DOHH2 (cell line): Measurements from ENCODE around the gene CFAP46.

Source experiments
- H3F3A ChIP-seq: fragments of 200-600 bp; sonication (generic), shearing (Covaris generic); 2 replicates; pipeline ENCODE4 v1.6.0; 2016; ENCODE audit warnings: antibody characterized with exemption, mild to moderate bottlenecking; ENCODE audit not compliant: control insufficient read depth, insufficient read depth
- H3K27ac ChIP-seq: fragments of 200-600 bp; sonication (generic); 2 replicates; pipeline ENCODE4 v1.5.1; 2014; ENCODE audit warnings: low read depth, mild to moderate bottlenecking, low read length, moderate library complexity
- H3K27me3 ChIP-seq: fragments of 200-600 bp; sonication (generic); 2 replicates; pipeline ENCODE4 v1.6.1; 2014; ENCODE audit warnings: mild to moderate bottlenecking, low read length, mixed read lengths; ENCODE audit not compliant: control insufficient read depth
- H3K36me3 ChIP-seq: fragments of 200-600 bp; sonication (generic); 2 replicates; pipeline ENCODE4 v1.6.1; 2014; ENCODE audit warnings: mild to moderate bottlenecking, low read length, moderate library complexity, mixed read lengths; ENCODE audit not compliant: control insufficient read depth
- H3K4me1 ChIP-seq: fragments of 200-600 bp; sonication (generic); 2 replicates; pipeline ENCODE4 v1.6.1; 2014; ENCODE audit warnings: mild to moderate bottlenecking, low read length, mixed read lengths; ENCODE audit not compliant: control insufficient read depth
- H3K4me2 ChIP-seq: fragments of 200-600 bp; sonication (generic); 2 replicates; pipeline ENCODE4 v1.6.0; 2014; ENCODE audit warnings: mild to moderate bottlenecking, low read length, moderate library complexity
- H3K4me3 ChIP-seq: fragments of 200-600 bp; sonication (generic); 2 replicates; pipeline ENCODE4 v1.5.1; 2014; ENCODE audit warnings: mild to moderate bottlenecking, low read length, mixed read lengths
- H3K79me2 ChIP-seq: fragments of 200-600 bp; sonication (generic); 2 replicates; pipeline ENCODE4 v1.6.1; 2014; ENCODE audit warnings: mild to moderate bottlenecking, low read length, mixed read lengths; ENCODE audit not compliant: control insufficient read depth
- H3K9me2 ChIP-seq: fragments of 200-600 bp; sonication (generic); replicated peaks from 2 replicates; pipeline ENCODE4 v1.6.1; 2014; ENCODE audit warnings: mild to moderate bottlenecking, low read length, mixed read lengths; ENCODE audit not compliant: control insufficient read depth
- H3K9me3 ChIP-seq: fragments of 200-600 bp; sonication (generic); 2 replicates; pipeline ENCODE4 v1.6.1; 2014; ENCODE audit warnings: antibody characterized with exemption, low read length, mixed read lengths; ENCODE audit not compliant: control insufficient read depth, insufficient read depth
- H4K20me1 ChIP-seq: fragments of 200-600 bp; sonication (generic); 2 replicates; pipeline ENCODE4 v1.6.0; 2014; ENCODE audit warnings: low read depth, mild to moderate bottlenecking, antibody characterized with exemption, low read length, moderate library complexity; ENCODE audit not compliant: control insufficient read depth, insufficient read depth
- EZH2phosphoT487 ChIP-seq: fragments of 200-600 bp; sonication (generic); IDR thresholded peaks from 2 replicates; pipeline ENCODE4 v1.6.1; 2017; ENCODE audit warnings: borderline replicate concordance, mild to moderate bottlenecking, antibody characterized with exemption, low read length, moderate library complexity, mixed read lengths
- TF ChIP-seq, protein P1 (sequence below): fragments of 200-600 bp; sonication (generic); IDR thresholded peaks from one replicate; pipeline ENCODE4 v1.5.1; 2014; ENCODE audit warnings: antibody characterized with exemption, mild to moderate bottlenecking, low read depth, low read length; ENCODE audit not compliant: poor library complexity, severe bottlenecking

CFAP46 gene

GRCh38 chr10:132810141-132810806 lies 132.1 kb downstream of the CFAP46 start:
- Histone ChIP-seq H3K4me2 (no peak overlapping the region), H3F3A (no peaks in the 10 kb centered on the region), H3K27ac (no peak overlapping the region), H3K9me3 (peaks cover 29% of the 10 kb centered on the region; the same call in 1 of the 2 replicates), H3K9me2 (no peaks in the 10 kb centered on the region), H4K20me1 (no peaks in the 10 kb centered on the region), H3K4me1 (no peaks in the 10 kb centered on the region), H3K79me2 (no peaks in the 10 kb centered on the region), H3K27me3 (no peaks in the 10 kb centered on the region), H3K4me3 (no peak overlapping the region), H3K36me3 (no peaks in the 10 kb centered on the region)
- TF ChIP-seq EZH2phosphoT487, result no peak
- TF ChIP-seq, protein P1, sequence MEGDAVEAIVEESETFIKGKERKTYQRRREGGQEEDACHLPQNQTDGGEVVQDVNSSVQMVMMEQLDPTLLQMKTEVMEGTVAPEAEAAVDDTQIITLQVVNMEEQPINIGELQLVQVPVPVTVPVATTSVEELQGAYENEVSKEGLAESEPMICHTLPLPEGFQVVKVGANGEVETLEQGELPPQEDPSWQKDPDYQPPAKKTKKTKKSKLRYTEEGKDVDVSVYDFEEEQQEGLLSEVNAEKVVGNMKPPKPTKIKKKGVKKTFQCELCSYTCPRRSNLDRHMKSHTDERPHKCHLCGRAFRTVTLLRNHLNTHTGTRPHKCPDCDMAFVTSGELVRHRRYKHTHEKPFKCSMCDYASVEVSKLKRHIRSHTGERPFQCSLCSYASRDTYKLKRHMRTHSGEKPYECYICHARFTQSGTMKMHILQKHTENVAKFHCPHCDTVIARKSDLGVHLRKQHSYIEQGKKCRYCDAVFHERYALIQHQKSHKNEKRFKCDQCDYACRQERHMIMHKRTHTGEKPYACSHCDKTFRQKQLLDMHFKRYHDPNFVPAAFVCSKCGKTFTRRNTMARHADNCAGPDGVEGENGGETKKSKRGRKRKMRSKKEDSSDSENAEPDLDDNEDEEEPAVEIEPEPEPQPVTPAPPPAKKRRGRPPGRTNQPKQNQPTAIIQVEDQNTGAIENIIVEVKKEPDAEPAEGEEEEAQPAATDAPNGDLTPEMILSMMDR, result no peak

DNA sequence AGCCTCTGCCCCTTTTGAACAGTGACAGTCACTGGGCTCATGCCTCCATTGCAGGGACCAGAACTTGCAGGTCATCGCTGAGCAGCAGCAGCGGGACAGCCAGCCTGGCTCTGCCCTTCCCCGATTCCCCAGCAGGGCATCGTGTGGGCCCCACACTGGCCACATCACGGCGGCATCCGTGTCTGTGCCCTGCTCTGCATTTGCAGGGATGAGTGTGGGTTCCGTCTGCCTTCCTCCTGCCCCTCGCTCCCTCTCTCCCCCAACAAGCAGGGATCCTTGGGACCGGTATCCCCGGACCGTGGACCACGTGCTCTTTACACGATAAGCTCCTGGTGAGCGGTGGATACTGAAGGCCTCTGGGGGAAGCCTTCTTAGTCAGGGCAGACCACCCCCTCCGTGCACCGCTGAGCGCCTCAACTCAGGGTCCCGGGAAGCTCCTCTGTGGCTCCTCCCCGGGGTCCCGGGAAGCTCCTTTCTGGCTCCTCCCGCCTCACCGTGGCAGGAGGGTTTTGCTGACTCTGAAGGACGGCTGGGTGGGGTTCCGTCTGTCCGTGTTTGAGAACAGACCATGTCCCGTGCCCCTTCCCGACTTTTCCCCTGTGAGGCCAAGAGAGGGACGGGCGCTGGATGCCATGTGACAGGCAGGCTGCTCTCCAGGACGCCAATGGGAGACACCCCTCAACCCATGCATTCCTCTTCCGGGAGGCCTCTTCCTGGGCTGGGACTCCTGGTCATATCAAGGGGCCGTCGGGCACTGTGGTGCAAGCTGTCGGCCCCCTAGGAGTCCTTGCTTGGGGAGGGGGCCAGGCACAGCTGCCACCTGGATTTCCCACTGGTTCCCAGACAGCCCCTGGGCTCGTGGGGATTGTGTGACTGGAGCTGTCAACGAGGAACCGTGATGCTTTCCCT lies 132.9 kb downstream of the CFAP46 start:
- H3K4me2 ChIP-seq, result no peak overlapping the region
- no peaks in the 10 kb centered on the region for H3F3A ChIP-seq
- no peak overlapping the region for H3K4me3 ChIP-seq
- H3K36me3 ChIP-seq, result no peaks in the 10 kb centered on the region
- TF ChIP-seq, protein P1, result no peak
- no peak overlapping the region for H3K27ac ChIP-seq
- H3K4me1 ChIP-seq, result no peaks in the 10 kb centered on the region
- H3K9me2 ChIP-seq, result no peaks in the 10 kb centered on the region
- peaks cover 29% of the 10 kb centered on the region; the same call in 1 of the 2 replicates for H3K9me3 ChIP-seq
- H3K27me3 ChIP-seq, result no peaks in the 10 kb centered on the region
- H4K20me1 ChIP-seq, result no peaks in the 10 kb centered on the region
- no peaks in the 10 kb centered on the region for H3K79me2 ChIP-seq

GRCh38 chr10:132808383-132809231 lies 133.8 kb downstream of the CFAP46 start:
- H3K9me3 ChIP-seq, result peaks cover 29% of the 10 kb centered on the region; the same call in 1 of the 2 replicates
- H3K27ac ChIP-seq, result no peak overlapping the region
- no peaks in the 10 kb centered on the region for H3K27me3 ChIP-seq
- no peaks in the 10 kb centered on the region for H3K79me2 ChIP-seq
- no peak for TF ChIP-seq EZH2phosphoT487
- TF ChIP-seq, protein P1, result no peak
- no peak overlapping the region for H3K4me2 ChIP-seq
- no peak overlapping the region for H3K4me3 ChIP-seq
- H3K4me1 ChIP-seq, result no peaks in the 10 kb centered on the region
- H3K9me2 ChIP-seq, result no peaks in the 10 kb centered on the region
- no peaks in the 10 kb centered on the region for H3K36me3 ChIP-seq
- no peaks in the 10 kb centered on the region for H3F3A ChIP-seq
- no peaks in the 10 kb centered on the region for H4K20me1 ChIP-seq
